Subcutaneous abdominal adipose tissue (tissue), 5 donors: ENCODE measurements around the gene SH3RF3.
"Not testable (repeated sequence)": the region's sequence is repeated elsewhere in the genome, so short reads cannot be mapped to it uniquely, and the experiment has no call there.

Source experiments
- H3K27ac ChIP-seq: one replicate; pipeline ENCODE4 v1.7.0; 2013; ENCODE audit warnings: low read depth, mild to moderate bottlenecking, inconsistent platforms, low read length, moderate library complexity
- H3K27me3 ChIP-seq, 5 donors: one replicate each; pipeline ENCODE4 v1.7.0; 2013; ENCODE audit warnings: low read length in 5 of 5, inconsistent platforms in 1 of 5; ENCODE audit not compliant: control insufficient read depth in 5 of 5, insufficient read depth in 4 of 5
- H3K36me3 ChIP-seq, 5 donors: one replicate each; pipeline ENCODE4 v1.7.0; 2013; ENCODE audit warnings: low read length in 5 of 5; ENCODE audit not compliant: control insufficient read depth in 5 of 5, insufficient read depth in 5 of 5
- H3K4me1 ChIP-seq, 5 donors: one replicate each; pipeline ENCODE4 v1.7.0; 2013; ENCODE audit warnings: low read length in 5 of 5, mild to moderate bottlenecking in 3 of 5, moderate library complexity in 1 of 5; ENCODE audit not compliant: control insufficient read depth in 5 of 5, insufficient read depth in 5 of 5
- H3K4me3 ChIP-seq, 5 donors: one replicate each; pipeline ENCODE4 v1.7.0; 2013; ENCODE audit warnings: low read length in 5 of 5, low read depth in 1 of 5
- H3K9ac ChIP-seq, 5 donors: one replicate each; pipeline ENCODE4 v1.7.0; 2013; ENCODE audit warnings: low read length in 5 of 5, mild to moderate bottlenecking in 4 of 5, moderate library complexity in 3 of 5
- H3K9me3 ChIP-seq, 5 donors: one replicate each; pipeline ENCODE4 v1.7.0; 2013; ENCODE audit warnings: low read length in 5 of 5; ENCODE audit not compliant: control insufficient read depth in 5 of 5
- donor health status: healthy.
- donor health status: healthy.
- donor health status: healthy.
- donor health status: healthy.
- donor health status: healthy.

Gene SH3RF3

DNA sequence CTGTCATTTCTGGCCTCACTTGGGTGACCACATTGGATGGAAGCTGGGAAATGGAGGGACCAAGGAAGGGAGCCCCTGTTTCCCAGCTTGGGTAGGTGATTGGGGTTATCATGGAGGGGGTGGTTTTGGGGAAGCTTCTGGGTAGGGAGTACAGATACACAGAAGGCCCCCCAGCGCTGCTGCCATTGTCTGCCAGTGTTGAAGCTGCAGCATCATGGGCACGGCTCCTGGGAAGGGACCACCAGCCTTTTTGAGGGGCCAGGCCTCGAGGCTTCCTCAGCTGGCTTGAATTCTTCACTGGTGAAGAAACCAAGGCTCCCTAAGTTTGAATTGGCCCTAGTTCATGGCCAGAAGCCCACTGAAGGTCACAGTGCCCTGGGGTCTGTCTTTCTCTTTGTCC lies 25.2 kb downstream of the SH3RF3 start:
- Histone ChIP-seq H3K9me3 (no peaks in the 10 kb centered on the region), H3K9ac (no peak overlapping the region), H3K27ac (no peak overlapping the region), H3K4me3 (no peak overlapping the region), H3K27me3 (peaks cover 0 to 2% (median 0%) of the 10 kb centered on the region in 5 donors), H3K36me3 (no peaks in the 10 kb centered on the region), H3K4me1 (peaks cover 4 to 12% (median 11%) of the 10 kb centered on the region in 5 donors)

- H3K9me3 ChIP-seq = no peaks in the 10 kb centered on the region
- H3K27ac ChIP-seq = no peak overlapping the region
- peaks cover 4 to 9% (median 8%) of the 10 kb centered on the region in 5 donors for H3K4me1 ChIP-seq
- no peaks in the 10 kb centered on the region for H3K36me3 ChIP-seq
- peaks cover 0 to 2% (median 0%) of the 10 kb centered on the region in 5 donors for H3K27me3 ChIP-seq
- H3K4me3 ChIP-seq = no peak overlapping the region
- peak overlapping the region in 1 of 5 donors; percentile 92 for H3K9ac ChIP-seq
Observed at GRCh38 chr2:109155553-109156451, 26.8 kb downstream of the SH3RF3 start.

DNA sequence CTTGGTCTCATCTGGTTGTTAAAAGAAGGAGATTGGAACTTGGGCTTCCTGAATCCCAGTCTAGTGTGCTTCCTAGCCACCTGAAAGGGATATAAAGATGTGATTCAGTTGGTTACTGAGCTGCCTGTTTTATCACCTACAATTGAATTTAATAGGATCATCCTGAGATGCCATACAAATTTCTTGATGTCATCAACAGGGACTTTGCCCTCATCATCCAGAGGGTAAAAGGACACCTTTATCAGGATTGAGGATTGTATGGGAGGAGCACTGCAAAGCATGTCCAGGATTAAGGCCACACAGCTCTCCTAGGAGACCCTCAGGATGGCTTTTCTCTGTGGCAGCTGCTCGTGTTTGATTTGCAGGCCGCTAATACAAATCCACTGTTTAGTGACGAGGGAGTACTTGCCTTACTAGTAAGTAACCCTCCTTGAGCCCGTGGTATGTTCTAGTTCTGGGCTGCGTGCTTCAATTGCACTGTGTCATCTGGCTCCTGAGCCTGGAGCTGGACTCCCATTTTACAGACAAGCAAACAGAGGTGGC lies 28.6 kb downstream of the SH3RF3 start:
- Histone ChIP-seq H3K4me3 (no peak overlapping the region), H3K27me3 (peaks cover 0 to 2% (median 0%) of the 10 kb centered on the region in 5 donors), H3K36me3 (no peaks in the 10 kb centered on the region), H3K9me3 (no peaks in the 10 kb centered on the region), H3K27ac (no peak overlapping the region), H3K4me1 (peaks cover 4 to 15% (median 11%) of the 10 kb centered on the region in 5 donors), H3K9ac (no peak overlapping the region)

- Histone ChIP-seq H3K4me1 (peaks cover 4 to 20% (median 11%) of the 10 kb centered on the region in 5 donors), H3K27me3 (peaks cover 0 to 2% (median 0%) of the 10 kb centered on the region in 5 donors), H3K9me3 (no peaks in the 10 kb centered on the region), H3K27ac (no peak overlapping the region), H3K4me3 (no peak overlapping the region), H3K36me3 (no peaks in the 10 kb centered on the region), H3K9ac (no peak overlapping the region)
Observed at GRCh38 chr2:109158237-109158636, 29.2 kb downstream of the SH3RF3 start.

GRCh38 chr2:109159096-109159495 lies 30.1 kb downstream of the SH3RF3 start:
- no peak overlapping the region for H3K27ac ChIP-seq
- H3K36me3 ChIP-seq = no peaks in the 10 kb centered on the region
- no peaks in the 10 kb centered on the region for H3K9me3 ChIP-seq
- no peak overlapping the region for H3K9ac ChIP-seq
- no peak overlapping the region for H3K4me3 ChIP-seq
- H3K27me3 ChIP-seq = peaks cover 0 to 2% (median 0%) of the 10 kb centered on the region in 5 donors
- H3K4me1 ChIP-seq = peaks cover 4 to 26% (median 17%) of the 10 kb centered on the region in 5 donors

GRCh38 chr2:109160714-109161440 lies 31.9 kb downstream of the SH3RF3 start:
- Histone ChIP-seq H3K36me3 (no peaks in the 10 kb centered on the region), H3K4me1 (peaks cover 7 to 38% (median 30%) of the 10 kb centered on the region in 5 donors), H3K27me3 (no peaks in the 10 kb centered on the region)

GRCh38 chr2:109162367-109162766 lies 33.4 kb downstream of the SH3RF3 start:
- H3K4me1 ChIP-seq = peaks cover 7 to 37% (median 31%) of the 10 kb centered on the region in 5 donors
- H3K4me3 ChIP-seq, H3K27me3 ChIP-seq, H3K9me3 ChIP-seq, H3K36me3 ChIP-seq, H3K9ac ChIP-seq, H3K27ac ChIP-seq: not testable (repeated sequence)

More at GRCh38 chr2:109160714-109161440, 31.9 kb downstream of the SH3RF3 start:
- H3K9ac ChIP-seq = peak overlapping the region in 1 of 5 donors; percentile 20
- no peak overlapping the region for H3K4me3 ChIP-seq
- no peak overlapping the region for H3K27ac ChIP-seq
- H3K9me3 ChIP-seq = no peaks in the 10 kb centered on the region

- Histone ChIP-seq H3K9ac (no peak overlapping the region), H3K9me3 (no peaks in the 10 kb centered on the region), H3K4me1 (peaks cover 7 to 37% (median 31%) of the 10 kb centered on the region in 5 donors), H3K27me3 (no peaks in the 10 kb centered on the region), H3K4me3 (no peak overlapping the region), H3K27ac (no peak overlapping the region), H3K36me3 (no peaks in the 10 kb centered on the region)
Observed at GRCh38 chr2:109162999-109163398, 34.0 kb downstream of the SH3RF3 start.

DNA sequence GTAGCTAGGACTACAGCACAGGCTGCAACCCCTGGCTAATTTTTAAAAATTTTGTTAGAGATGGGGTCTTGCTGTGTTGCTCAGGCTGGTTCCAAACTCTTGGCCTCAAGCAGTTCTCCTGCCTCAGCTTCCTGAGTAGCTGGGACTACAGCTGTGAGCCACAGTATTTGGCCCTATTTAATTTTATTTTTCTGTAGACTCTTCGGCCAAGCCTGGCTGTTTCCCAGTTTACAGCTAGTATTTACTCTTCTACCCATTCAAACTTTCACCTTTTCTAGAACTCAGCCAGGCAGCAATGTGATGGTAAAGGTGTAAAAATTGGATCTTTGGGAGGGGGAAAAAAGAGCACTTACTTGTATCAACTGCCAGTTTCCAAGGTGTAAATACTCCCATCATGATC lies 35.3 kb downstream of the SH3RF3 start:
- Histone ChIP-seq H3K9ac (no peak overlapping the region), H3K27ac (no peak overlapping the region), H3K9me3 (no peaks in the 10 kb centered on the region), H3K4me3 (no peak overlapping the region), H3K4me1 (peaks cover 7 to 37% (median 31%) of the 10 kb centered on the region in 5 donors), H3K27me3 (no peaks in the 10 kb centered on the region), H3K36me3 (no peaks in the 10 kb centered on the region)
